Dermis blood vessel endothelial cell (primary cell): ENCODE measurements around the gene C11orf98. TPM values are rescaled to one million over a fixed set of nuclear protein-coding genes. Genes with fewer than 3 reads are reported as not detected.

ENCODE experiments used
- total RNA-seq: library from RNA; depleted of rRNA; stranded (reverse); fragments of >200 nt; gene quantifications from 2 replicates; pipeline ENCODE4 v1.2.3, GENCODE V29; 2014

C11orf98 gene
- total RNA-seq, 1 donor from 2014 or later, result 28.6 TPM

Other genes with a start within 250 kb of the C11orf98 start
- gene SCGB1A1, start 246.2 kb downstream of the C11orf98 start, total RNA-seq, result not detected in 2 replicates
- gene AHNAK, start 118.4 kb downstream of the C11orf98 start, total RNA-seq, result 517 and 766 TPM in 2 replicates
- gene EEF1G, start 91.3 kb downstream of the C11orf98 start, total RNA-seq, result 1,345 and 1,561 TPM in 2 replicates
- 13.8 and 15.1 TPM in 2 replicates for gene TUT1, start 73.7 kb downstream of the C11orf98 start, total RNA-seq
- gene MTA2, start 63.3 kb downstream of the C11orf98 start, total RNA-seq, result 190 and 209 TPM in 2 replicates
- gene EML3, start 52.4 kb downstream of the C11orf98 start, total RNA-seq, result 40.2 and 42.1 TPM in 2 replicates
- 5.4 and 5.6 TPM in 2 replicates for gene ROM1, start 52.0 kb downstream of the C11orf98 start, total RNA-seq
- gene B3GAT3, start 43.2 kb downstream of the C11orf98 start, total RNA-seq, result 16.2 and 18.2 TPM in 2 replicates
- 237 and 423 TPM in 2 replicates for gene GANAB, start 18.6 kb downstream of the C11orf98 start, total RNA-seq
- 29.6 and 38.0 TPM in 2 replicates for gene INTS5, start 11.9 kb downstream of the C11orf98 start, total RNA-seq
- 5.2 and 5.8 TPM in 2 replicates for gene CSKMT, start 102 bp upstream of the C11orf98 start, total RNA-seq
- gene UQCC3, start 6.5 kb upstream of the C11orf98 start, total RNA-seq, result 5.0 and 6.1 TPM in 2 replicates
- gene LBHD1, start 7.1 kb upstream of the C11orf98 start, total RNA-seq, result 2.5 and 3.6 TPM in 2 replicates
- 126 and 217 TPM in 2 replicates for gene UBXN1, start 13.9 kb upstream of the C11orf98 start, total RNA-seq
- gene LRRN4CL, start 24.3 kb upstream of the C11orf98 start, total RNA-seq, result 0.34 and 0.51 TPM in 2 replicates
- gene BSCL2, start 42.2 kb upstream of the C11orf98 start, total RNA-seq, result 19.4 and 38.6 TPM in 2 replicates
- not detected in 2 replicates for gene GNG3, start 42.5 kb upstream of the C11orf98 start, total RNA-seq
- gene HNRNPUL2, start 62.2 kb upstream of the C11orf98 start, total RNA-seq, result 6.5 and 11.1 TPM in 2 replicates
- gene TTC9C, start 63.3 kb upstream of the C11orf98 start, total RNA-seq, result 28.9 and 30.0 TPM in 2 replicates
- gene ZBTB3, start 89.0 kb upstream of the C11orf98 start, total RNA-seq, result 12.2 and 14.1 TPM in 2 replicates
- gene POLR2G, start 96.4 kb upstream of the C11orf98 start, total RNA-seq, result 42.7 and 76.1 TPM in 2 replicates
- 35.7 and 40.2 TPM in 2 replicates for gene TAF6L, start 106.2 kb upstream of the C11orf98 start, total RNA-seq
- 29.0 and 41.7 TPM in 2 replicates for gene TMEM179B, start 122.2 kb upstream of the C11orf98 start, total RNA-seq
- 10.7 and 21.8 TPM in 2 replicates for gene TMEM223, start 126.8 kb upstream of the C11orf98 start, total RNA-seq
- gene NXF1, start 140.2 kb upstream of the C11orf98 start, total RNA-seq, result 38.1 and 44.2 TPM in 2 replicates
- 34.4 and 36.8 TPM in 2 replicates for gene STX5, start 166.8 kb upstream of the C11orf98 start, total RNA-seq
- not detected in 2 replicates for gene TEX54, start 167.6 kb upstream of the C11orf98 start, total RNA-seq
- gene WDR74, start 174.4 kb upstream of the C11orf98 start, total RNA-seq, result 39.4 and 46.3 TPM in 2 replicates
- 77.9 and 84.9 TPM in 2 replicates for gene SLC3A2, start 215.7 kb upstream of the C11orf98 start, total RNA-seq